ENCODE data around the gene GLIS2.
A peak's percentile ranks its signal among the peaks of the same experiment; 100 is the strongest.
"Not testable (repeated sequence)": the region's sequence is repeated elsewhere in the genome, so short reads cannot be mapped to it uniquely, and the experiment has no call there.

The GLIS2 gene

GRCh38 chr16:4332623-4333307 is 16.9 kb downstream of the GLIS2 start:
- no peak for DNase-seq

DNA sequence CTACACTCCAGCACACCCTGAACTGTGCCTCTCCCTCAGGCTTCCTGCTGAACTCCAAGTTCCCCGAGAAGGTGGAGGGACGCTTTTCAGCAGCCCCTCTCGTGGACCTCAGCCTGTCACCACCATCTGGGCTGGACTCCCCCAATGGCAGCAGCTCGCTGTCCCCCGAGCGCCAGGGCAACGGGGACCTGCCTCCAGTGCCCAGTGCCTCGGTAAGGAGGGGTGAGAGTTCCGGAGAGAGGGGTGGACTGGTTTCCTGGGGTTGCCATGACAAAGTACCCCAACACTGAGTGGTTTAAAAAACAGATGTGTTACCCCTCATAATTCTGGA is 17.4 kb downstream of the GLIS2 start:
- DNase-seq = no peak

- not testable (repeated sequence) for DNase-seq
Measured at GRCh38 chr16:4333714-4334113, 17.8 kb downstream of the GLIS2 start.

GRCh38 chr16:4334724-4335495 is 19.0 kb downstream of the GLIS2 start:
- DNase-seq = no peak

DNA sequence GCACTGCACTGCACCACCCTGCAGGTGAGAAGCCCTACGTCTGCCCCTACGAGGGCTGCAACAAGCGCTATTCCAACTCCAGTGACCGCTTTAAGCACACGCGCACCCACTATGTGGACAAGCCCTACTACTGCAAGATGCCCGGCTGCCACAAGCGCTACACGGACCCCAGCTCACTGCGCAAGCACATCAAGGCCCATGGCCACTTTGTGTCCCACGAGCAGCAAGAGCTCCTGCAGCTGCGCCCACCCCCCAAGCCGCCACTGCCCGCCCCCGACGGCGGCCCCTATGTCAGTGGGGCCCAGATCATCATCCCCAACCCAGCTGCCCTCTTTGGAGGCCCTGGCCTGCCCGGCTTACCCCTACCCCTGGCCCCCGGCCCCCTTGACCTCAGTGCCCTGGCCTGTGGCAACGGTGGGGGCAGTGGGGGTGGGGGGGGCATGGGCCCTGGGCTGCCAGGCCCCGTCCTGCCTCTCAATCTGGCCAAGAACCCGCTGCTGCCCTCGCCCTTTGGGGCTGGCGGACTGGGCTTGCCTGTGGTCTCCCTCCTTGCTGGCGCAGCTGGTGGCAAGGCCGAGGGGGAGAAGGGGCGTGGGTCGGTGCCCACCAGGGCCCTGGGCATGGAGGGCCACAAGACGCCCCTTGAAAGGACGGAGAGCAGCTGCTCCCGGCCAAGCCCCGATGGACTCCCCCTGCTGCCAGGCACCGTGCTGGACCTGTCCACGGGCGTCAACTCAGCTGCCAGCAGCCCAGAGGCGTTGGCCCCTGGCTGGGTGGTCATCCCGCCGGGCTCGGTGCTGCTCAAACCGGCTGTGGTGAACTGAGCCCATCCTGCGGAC is 21.1 kb downstream of the GLIS2 start:
- no peak for DNase-seq

GRCh38 chr16:4337540-4338088 is 21.7 kb downstream of the GLIS2 start:
- DNase-seq = no peak

DNA sequence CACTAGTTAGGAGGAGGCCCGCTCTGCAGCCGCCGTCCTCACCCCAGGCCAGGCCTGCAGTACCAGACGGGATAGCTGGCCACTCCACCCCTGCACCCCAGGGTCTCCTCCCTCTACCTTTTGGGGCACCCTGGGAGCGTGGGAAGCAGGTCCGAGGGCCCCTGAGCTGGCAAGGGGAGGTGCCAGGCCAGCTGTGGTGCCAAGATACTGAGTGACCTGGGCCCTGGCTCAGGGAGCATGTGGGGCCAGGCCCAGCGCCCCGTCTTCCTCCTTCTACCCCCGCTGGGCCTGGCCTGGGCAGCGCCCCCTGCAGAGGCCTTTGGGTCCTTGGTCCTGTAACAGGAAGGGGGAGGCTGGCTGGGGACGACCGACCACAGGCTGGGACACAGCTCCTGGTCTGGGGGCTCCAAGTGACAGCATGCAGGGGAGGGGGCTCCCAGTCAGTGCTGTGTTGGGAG is 22.3 kb downstream of the GLIS2 start:
- DNase-seq = no peak

- DNase-seq = no peak
Measured at GRCh38 chr16:4338712-4339299, 22.9 kb downstream of the GLIS2 start.

- no peak for DNase-seq
Measured at GRCh38 chr16:4339455-4339854, 23.6 kb downstream of the GLIS2 start.

DNA sequence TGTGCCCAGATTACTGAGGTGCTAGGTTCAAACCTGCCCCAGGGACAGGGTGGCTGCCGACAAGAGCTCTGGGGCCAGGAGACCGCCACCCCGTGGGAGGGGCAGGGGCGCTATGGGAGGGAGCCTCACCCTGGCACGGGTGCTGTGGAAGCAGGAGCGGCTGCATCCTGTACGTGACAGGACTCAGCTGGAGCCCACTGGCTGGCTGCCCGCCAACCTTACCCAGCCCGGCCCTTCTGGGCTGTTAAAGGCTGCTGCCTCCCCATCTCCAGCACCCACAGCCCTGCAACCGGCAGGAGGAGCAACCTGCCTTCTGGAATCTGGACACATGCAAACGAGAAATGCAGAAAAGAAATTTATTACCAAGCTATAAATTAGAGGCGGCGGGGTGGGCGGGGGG is 24.0 kb downstream of the GLIS2 start:
- DNase-seq = peak in 1 of 56 donors; percentile 21

GRCh38 chr16:4340443-4340842 is 24.6 kb downstream of the GLIS2 start:
- DNase-seq = no peak

GRCh38 chr16:4341250-4341649 is 25.4 kb downstream of the GLIS2 start:
- DNase-seq = no peak

DNA sequence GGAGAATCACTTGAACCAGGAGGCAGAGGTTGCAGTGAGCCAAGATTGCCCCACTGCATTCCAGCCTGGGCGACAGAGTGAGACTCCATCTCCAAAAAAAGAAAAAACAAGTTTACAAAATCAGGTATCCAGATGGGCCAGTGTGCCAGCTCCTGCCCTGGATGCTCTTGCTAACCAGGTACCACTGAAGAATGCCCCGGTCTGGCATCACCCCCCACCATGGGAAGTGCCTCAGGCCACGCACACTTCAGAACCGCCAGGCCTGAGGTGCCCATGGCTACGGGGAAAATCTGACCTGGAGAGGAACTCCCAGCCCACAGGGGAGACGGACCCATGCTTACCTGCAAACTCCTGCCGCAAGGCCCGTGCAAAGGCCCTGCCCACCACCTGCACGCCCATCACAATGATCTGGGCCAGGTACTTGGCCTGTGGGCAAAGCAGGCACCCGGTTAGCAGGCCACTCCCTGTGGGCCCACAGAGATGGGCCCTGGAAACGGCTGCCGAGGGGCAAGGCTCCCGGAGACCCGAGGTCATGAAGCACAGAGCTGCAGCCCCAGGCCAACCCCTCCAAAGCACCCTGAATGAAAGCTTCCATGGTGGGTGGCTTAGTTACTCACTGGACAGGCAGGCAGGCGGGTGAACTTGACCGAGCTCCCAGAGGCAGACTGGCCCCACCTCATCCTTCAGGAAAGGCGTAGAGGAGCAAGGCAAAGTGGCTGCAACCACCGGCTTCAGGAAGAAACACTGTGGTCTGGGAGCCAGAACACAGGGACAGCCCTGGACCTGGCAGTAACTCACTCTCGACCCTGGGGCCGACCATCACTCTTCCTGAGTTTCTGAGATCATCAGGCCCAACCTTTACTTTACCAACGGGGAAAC is 27.2 kb downstream of the GLIS2 start:
- DNase-seq = no peak

GRCh38 chr16:4344300-4344982 is 28.6 kb downstream of the GLIS2 start:
- DNase-seq = not testable (repeated sequence)

GRCh38 chr16:4344983-4345835 is 29.3 kb downstream of the GLIS2 start:
- peak in 47 of 56 donors; percentile 6 to 82 (median 47) for DNase-seq

- no peak for DNase-seq
Measured at GRCh38 chr16:4345836-4346781, 30.2 kb downstream of the GLIS2 start.

GRCh38 chr16:4347010-4347409 is 31.1 kb downstream of the GLIS2 start:
- DNase-seq = no peak
